ENCODE results near the gene TSPEAR. TPM values are rescaled to one million over a fixed set of nuclear protein-coding genes. Genes with fewer than 3 reads are reported as not detected.

TSPEAR gene
- total and polyA plus RNA-seq, 2 of the 13 experiments (the other 11 are each of a cell fraction or from before 2014, with no cell fraction given): 0.07 to 0.32 TPM

DNA sequence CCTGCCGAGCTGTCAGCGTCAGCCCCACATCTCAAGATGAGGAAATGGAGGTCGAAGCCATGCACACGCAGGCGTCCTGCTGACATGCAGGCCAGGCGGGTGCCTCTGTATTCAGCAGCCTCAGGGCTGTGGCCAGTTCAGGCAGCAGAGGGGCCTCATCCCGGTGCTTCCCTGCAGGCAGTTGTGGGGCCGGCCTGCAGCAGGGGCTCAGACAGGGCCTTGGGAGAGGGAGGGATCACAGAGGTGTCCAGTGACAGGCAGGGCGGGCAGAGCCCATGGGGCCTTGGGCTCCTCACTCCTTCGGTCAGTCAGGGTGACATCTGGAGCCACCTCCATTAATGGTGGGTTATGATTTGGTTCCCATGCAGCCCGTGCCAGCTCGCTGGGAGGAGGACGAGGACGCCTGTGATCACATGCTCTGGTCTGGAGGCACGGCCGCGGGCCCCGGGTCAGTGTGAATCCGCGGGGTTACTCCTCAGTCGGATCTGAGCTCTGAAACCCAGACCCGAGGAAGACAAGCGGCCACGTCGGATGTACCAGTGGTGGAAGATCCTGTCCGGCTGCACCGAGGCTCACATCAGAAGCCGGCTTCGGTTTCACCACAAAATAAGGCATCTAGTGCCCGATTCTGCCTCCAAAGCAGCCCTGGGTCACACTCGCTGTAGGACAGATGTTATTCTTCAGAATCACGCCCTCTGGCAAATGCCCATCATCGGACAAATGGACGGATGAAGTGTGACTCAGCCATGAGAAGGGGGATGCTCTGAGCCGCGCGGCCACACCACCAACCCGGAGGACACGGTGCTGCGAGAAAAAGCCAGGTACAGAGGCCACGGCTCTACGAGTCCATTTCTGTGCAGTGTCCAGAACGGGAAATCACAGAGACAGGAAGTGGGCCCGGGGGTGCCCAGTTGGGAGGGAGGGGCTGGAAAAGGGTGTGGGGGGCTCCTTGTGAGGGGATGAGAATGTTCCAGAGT, 204.8 kb downstream of the TSPEAR start (continued):
- TF ChIP-seq, protein P1, sequence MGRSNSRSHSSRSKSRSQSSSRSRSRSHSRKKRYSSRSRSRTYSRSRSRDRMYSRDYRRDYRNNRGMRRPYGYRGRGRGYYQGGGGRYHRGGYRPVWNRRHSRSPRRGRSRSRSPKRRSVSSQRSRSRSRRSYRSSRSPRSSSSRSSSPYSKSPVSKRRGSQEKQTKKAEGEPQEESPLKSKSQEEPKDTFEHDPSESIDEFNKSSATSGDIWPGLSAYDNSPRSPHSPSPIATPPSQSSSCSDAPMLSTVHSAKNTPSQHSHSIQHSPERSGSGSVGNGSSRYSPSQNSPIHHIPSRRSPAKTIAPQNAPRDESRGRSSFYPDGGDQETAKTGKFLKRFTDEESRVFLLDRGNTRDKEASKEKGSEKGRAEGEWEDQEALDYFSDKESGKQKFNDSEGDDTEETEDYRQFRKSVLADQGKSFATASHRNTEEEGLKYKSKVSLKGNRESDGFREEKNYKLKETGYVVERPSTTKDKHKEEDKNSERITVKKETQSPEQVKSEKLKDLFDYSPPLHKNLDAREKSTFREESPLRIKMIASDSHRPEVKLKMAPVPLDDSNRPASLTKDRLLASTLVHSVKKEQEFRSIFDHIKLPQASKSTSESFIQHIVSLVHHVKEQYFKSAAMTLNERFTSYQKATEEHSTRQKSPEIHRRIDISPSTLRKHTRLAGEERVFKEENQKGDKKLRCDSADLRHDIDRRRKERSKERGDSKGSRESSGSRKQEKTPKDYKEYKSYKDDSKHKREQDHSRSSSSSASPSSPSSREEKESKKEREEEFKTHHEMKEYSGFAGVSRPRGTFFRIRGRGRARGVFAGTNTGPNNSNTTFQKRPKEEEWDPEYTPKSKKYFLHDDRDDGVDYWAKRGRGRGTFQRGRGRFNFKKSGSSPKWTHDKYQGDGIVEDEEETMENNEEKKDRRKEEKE (IDR thresholded peaks at IDR 0.05): no peak
- TF ChIP-seq, protein P2, sequence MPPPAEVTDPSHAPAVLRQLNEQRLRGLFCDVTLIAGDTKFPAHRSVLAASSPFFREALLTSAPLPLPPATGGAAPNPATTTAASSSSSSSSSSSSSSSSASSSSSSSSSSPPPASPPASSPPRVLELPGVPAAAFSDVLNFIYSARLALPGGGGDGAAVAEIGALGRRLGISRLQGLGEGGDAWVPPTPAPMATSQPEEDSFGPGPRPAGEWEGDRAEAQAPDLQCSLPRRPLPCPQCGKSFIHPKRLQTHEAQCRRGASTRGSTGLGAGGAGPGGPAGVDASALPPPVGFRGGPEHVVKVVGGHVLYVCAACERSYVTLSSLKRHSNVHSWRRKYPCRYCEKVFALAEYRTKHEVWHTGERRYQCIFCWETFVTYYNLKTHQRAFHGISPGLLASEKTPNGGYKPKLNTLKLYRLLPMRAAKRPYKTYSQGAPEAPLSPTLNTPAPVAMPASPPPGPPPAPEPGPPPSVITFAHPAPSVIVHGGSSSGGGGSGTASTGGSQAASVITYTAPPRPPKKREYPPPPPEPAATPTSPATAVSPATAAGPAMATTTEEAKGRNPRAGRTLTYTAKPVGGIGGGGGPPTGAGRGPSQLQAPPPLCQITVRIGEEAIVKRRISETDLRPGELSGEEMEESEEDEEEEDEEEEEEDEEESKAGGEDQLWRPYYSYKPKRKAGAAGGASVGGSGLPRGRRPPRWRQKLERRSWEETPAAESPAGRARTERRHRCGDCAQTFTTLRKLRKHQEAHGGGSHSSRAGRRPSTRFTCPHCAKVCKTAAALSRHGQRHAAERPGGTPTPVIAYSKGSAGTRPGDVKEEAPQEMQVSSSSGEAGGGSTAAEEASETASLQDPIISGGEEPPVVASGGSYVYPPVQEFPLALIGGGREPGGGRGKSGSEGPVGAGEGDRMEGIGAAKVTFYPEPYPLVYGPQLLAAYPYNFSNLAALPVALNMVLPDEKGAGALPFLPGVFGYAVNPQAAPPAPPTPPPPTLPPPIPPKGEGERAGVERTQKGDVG (CRISPR knock-in tag; IDR thresholded peaks at IDR 0.05; ENCODE audit: borderline replicate concordance): no peak
- TF ChIP-seq, protein P3, sequence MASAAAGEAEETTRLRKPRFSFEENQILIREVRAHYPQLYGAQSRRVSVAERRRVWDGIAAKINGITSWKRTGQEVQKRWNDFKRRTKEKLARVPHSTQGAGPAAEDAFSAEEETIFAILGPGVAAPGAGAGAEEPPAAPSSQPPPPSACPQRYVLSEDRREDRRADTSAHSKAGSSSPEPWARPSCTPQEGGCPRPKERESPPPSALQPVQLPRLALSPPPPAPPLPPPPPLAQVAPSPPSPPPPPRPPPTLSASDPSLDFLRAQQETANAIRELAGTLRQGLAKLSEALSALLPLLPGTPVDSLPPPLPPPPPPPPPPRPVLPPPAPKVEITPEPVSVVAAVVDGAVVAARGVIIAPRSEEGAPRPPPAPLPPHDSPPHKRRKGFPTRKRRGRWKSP (CRISPR knock-in tag; IDR thresholded peaks at IDR 0.05): no peak
- TF ChIP-seq PCBP1 (IDR thresholded peaks at IDR 0.05; ENCODE audit: borderline replicate concordance, low read depth, low read length) (0 out of 2 replicates have a peak, but pooled peaks have one; percentile 11), ZNF234 (CRISPR knock-in tag; conservative IDR thresholded peaks at IDR 0.05) (0 out of 2 replicates have a peak, but pooled peaks have one; percentile 73), ZNF788 (CRISPR knock-in tag; IDR thresholded peaks at IDR 0.05; ENCODE audit: borderline replicate concordance) (no peak; the same call in 1 of the 2 replicates), PRDM4 (CRISPR knock-in tag; IDR thresholded peaks at IDR 0.05; ENCODE audit: borderline replicate concordance) (no peak), ZNF281 (CRISPR knock-in tag; IDR thresholded peaks at IDR 0.05; ENCODE audit: borderline replicate concordance) (no peak), HDAC1 (CRISPR knock-in tag; IDR thresholded peaks at IDR 0.05) (peak; percentile 14; the same call in 1 of the 2 replicates)
- TF ChIP-seq, protein P4, sequence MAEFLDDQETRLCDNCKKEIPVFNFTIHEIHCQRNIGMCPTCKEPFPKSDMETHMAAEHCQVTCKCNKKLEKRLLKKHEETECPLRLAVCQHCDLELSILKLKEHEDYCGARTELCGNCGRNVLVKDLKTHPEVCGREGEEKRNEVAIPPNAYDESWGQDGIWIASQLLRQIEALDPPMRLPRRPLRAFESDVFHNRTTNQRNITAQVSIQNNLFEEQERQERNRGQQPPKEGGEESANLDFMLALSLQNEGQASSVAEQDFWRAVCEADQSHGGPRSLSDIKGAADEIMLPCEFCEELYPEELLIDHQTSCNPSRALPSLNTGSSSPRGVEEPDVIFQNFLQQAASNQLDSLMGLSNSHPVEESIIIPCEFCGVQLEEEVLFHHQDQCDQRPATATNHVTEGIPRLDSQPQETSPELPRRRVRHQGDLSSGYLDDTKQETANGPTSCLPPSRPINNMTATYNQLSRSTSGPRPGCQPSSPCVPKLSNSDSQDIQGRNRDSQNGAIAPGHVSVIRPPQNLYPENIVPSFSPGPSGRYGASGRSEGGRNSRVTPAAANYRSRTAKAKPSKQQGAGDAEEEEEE (CRISPR knock-in tag; IDR thresholded peaks at IDR 0.05; ENCODE audit: borderline replicate concordance): no peak
